Frontal cortex (tissue), 4 donors: ENCODE measurements around the gene POP4. TPM values are rescaled to one million over a fixed set of nuclear protein-coding genes. Genes with fewer than 3 reads are reported as not detected.
A peak's percentile ranks its signal among the peaks of the same experiment; 100 is the strongest.
"Not testable (repeated sequence)": the region's sequence is repeated elsewhere in the genome, so short reads cannot be mapped to it uniquely, and the experiment has no call there.

Source experiments
- DNase-seq, 2 donors: peaks; one replicate each; pipeline ENCODE4 v3.0.0; 2012; ENCODE audit warnings: low spot score in 2 of 2
- FAIRE-seq: peaks from 2 replicates; lab custom pipeline; 2012; peaks lifted over from hg19 to GRCh38; lab: Jason Lieb, UNC
- total RNA-seq: library from RNA; depleted of rRNA; stranded (reverse); fragments of >200 nt; gene quantifications from one replicate; pipeline ENCODE4 v1.2.3, GENCODE V29; 2014
- donor health status: control.
- donor health status: control.
- donor health status: control.

Gene POP4
- 35.5 TPM for total RNA-seq

- no peak for FAIRE-seq
Measured at GRCh38 chr19:29605653-29606419, at the start of gene POP4. Gene POP4 (plus strand): TSS chr19:29606283. CDS start chr19:29606319, 36 bp downstream.

GRCh38 chr19:29559110-29559509, 47.0 kb upstream of the POP4 start:
- not testable (repeated sequence) for FAIRE-seq, DNase-seq

More at GRCh38 chr19:29605653-29606419, at the start of gene POP4:
- peak; percentile 85 to 93 for DNase-seq

GRCh38 chr19:29559743-29560142, 46.3 kb upstream of the POP4 start:
- FAIRE-seq (no peak), DNase-seq (no peak)

GRCh38 chr19:29560313-29561075, 45.6 kb upstream of the POP4 start:
- no peak for DNase-seq
- no peak for FAIRE-seq

GRCh38 chr19:29561601-29562000, 44.5 kb upstream of the POP4 start:
- DNase-seq, result no peak
- FAIRE-seq, result no peak

- DNase-seq (no peak), FAIRE-seq (no peak)
Measured at GRCh38 chr19:29562299-29563297, 43.5 kb upstream of the POP4 start.

GRCh38 chr19:29563486-29564101, 42.5 kb upstream of the POP4 start:
- FAIRE-seq, result no peak
- no peak for DNase-seq

- DNase-seq, result no peak
- FAIRE-seq, result no peak
Measured at GRCh38 chr19:29564574-29565005, 41.5 kb upstream of the POP4 start.

- DNase-seq, result no peak
- FAIRE-seq, result no peak
Measured at GRCh38 chr19:29565171-29565570, 40.9 kb upstream of the POP4 start.

GRCh38 chr19:29566496-29567054, 39.5 kb upstream of the POP4 start:
- FAIRE-seq, result no peak
- DNase-seq, result no peak

- DNase-seq (no peak), FAIRE-seq (no peak)
Measured at GRCh38 chr19:29567366-29567915, 38.6 kb upstream of the POP4 start.

- no peak for FAIRE-seq
- DNase-seq, result no peak
Measured at GRCh38 chr19:29568036-29569025, 37.8 kb upstream of the POP4 start.

GRCh38 chr19:29569038-29569911, 36.8 kb upstream of the POP4 start:
- no peak for DNase-seq
- FAIRE-seq, result no peak

GRCh38 chr19:29571181-29571580, 34.9 kb upstream of the POP4 start:
- DNase-seq (no peak), FAIRE-seq (no peak)

GRCh38 chr19:29573486-29573885, 32.6 kb upstream of the POP4 start:
- FAIRE-seq (no peak), DNase-seq (no peak)

- no peak for FAIRE-seq
- DNase-seq, result no peak
Measured at GRCh38 chr19:29574510-29574909, 31.6 kb upstream of the POP4 start.
